Measurements from ENCODE around the gene PXDC1. TPM values are rescaled to one million over a fixed set of nuclear protein-coding genes. Genes with fewer than 3 reads are reported as not detected.

Gene PXDC1
- total and polyA plus RNA-seq, 10 donors, result 17.7 to 51.5 (median 32.0) TPM

DNA sequence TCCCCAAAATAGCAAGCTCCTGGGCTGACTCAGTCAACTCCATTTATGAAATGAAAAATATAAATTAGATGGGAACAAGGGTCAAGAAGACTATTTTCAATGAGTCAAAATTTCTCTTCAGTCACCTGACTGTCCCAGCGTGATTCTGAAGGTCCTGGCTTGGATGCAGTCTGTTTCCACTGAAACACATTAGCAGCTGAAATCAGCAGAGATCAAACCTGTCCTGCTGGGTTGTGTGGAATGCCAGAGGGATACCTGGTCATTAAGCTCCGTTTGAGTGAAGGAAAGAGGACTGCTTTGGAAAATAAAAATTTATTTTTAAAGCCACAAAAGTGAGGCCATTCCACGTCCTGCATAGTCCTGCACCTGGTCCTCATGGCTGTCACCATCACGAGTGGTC, 37.4 kb downstream of the PXDC1 start:
- intact Hi-C loops (cut with DNase I; ENCODE audit: low total_unique reads), result no loop called here
- Histone ChIP-seq H3K4me1 (no peaks in the 10 kb centered on the region), H3K4me3 (no peak overlapping the region), H3K36me3 (no peaks in the 10 kb centered on the region), H3K27ac (no peak overlapping the region), H3K9me3 (peaks cover 0 to 9% (median 4%) of the 10 kb centered on the region in 8 donors), H3K27me3 (replicated peaks in 1 of 7) (no peaks in the 10 kb centered on the region)
- DNase-seq, result no peak
- TF ChIP-seq POLR2A (IDR thresholded peaks at IDR 0.05), result no peak
- TF ChIP-seq CTCF (IDR thresholded peaks at IDR 0.05 in 8 of 11, conservative IDR thresholded peaks at IDR 0.05 in 3 of 11), result no peak
- no peak for TF ChIP-seq POLR2AphosphoS5 (IDR thresholded peaks at IDR 0.05)
- 82 to 88% (median 86%) methylated on average over 4 of the region's 4 CpGs for WGBS, 5 donors

GRCh38 chr6:3712827-3713665, 38.5 kb downstream of the PXDC1 start:
- no peak for DNase-seq
- TF ChIP-seq CTCF (IDR thresholded peaks at IDR 0.05 in 8 of 11, conservative IDR thresholded peaks at IDR 0.05 in 3 of 11), result no peak
- TF ChIP-seq POLR2A (IDR thresholded peaks at IDR 0.05), result no peak
- TF ChIP-seq POLR2AphosphoS5 (IDR thresholded peaks at IDR 0.05), result no peak

GRCh38 chr6:3711776-3712175, 39.7 kb downstream of the PXDC1 start:
- H3K4me1 ChIP-seq, result no peaks in the 10 kb centered on the region
- DNase-seq, result no peak
- H3K36me3 ChIP-seq, result no peaks in the 10 kb centered on the region
- TF ChIP-seq POLR2AphosphoS5 (IDR thresholded peaks at IDR 0.05) (no peak), CTCF (IDR thresholded peaks at IDR 0.05 in 8 of 11, conservative IDR thresholded peaks at IDR 0.05 in 3 of 11) (no peak), POLR2A (IDR thresholded peaks at IDR 0.05) (no peak)
- intact Hi-C loops (cut with DNase I; ENCODE audit: low total_unique reads), result no loop called here
- no peak overlapping the region for H3K27ac ChIP-seq
- no peak overlapping the region for H3K4me3 ChIP-seq
- peaks cover 0 to 9% (median 4%) of the 10 kb centered on the region in 8 donors for H3K9me3 ChIP-seq
- 91 to 97% (median 94%) methylated on average over 6 of the region's 6 CpGs for WGBS, 5 donors
- H3K27me3 ChIP-seq (replicated peaks in 1 of 7), result no peaks in the 10 kb centered on the region

More at GRCh38 chr6:3712827-3713665, 38.5 kb downstream of the PXDC1 start:
- intact Hi-C loops (cut with DNase I; ENCODE audit: low total_unique reads), result no loop called here
- H3K9me3 ChIP-seq, result peaks cover 0 to 9% (median 4%) of the 10 kb centered on the region in 8 donors
- H3K27me3 ChIP-seq (replicated peaks in 1 of 7), result no peaks in the 10 kb centered on the region
- H3K36me3 ChIP-seq, result no peaks in the 10 kb centered on the region
- no peaks in the 10 kb centered on the region for H3K4me1 ChIP-seq
- no peak overlapping the region for H3K27ac ChIP-seq
- 78 to 88% (median 80%) methylated on average over 8 to 9 of the region's 9 CpGs for WGBS, 5 donors
- no peak overlapping the region for H3K4me3 ChIP-seq

DNA sequence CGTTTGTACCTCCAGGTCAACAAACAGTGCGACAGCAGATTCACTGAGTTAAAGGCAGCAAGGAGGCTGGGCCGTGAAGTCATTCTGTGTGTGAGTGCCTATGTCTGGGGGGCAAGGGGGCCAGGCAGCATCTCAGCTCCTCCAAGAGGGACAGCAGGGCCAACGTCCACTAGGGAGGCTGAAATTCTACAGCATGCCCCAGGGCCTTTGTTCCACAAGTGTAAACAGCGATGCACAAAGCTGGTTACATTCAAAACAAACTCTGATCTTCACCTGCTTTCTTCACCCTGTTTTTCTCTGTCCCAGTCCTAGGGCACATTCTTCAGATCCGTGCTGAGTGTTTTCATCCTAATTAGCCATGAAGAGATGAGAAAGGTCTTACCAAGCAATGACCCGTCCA, 41.1 kb downstream of the PXDC1 start:
- H3K4me1 ChIP-seq, result no peaks in the 10 kb centered on the region
- 86 to 92% (median 88%) methylated on average over 7 of the region's 7 CpGs for WGBS, 5 donors
- H3K4me3 ChIP-seq, result no peak overlapping the region
- H3K27me3 ChIP-seq (replicated peaks in 1 of 7), result no peaks in the 10 kb centered on the region
- intact Hi-C loops (cut with DNase I; ENCODE audit: low total_unique reads), result no loop called here
- no peaks in the 10 kb centered on the region for H3K36me3 ChIP-seq
- TF ChIP-seq POLR2AphosphoS5 (IDR thresholded peaks at IDR 0.05), result no peak
- TF ChIP-seq CTCF (IDR thresholded peaks at IDR 0.05 in 8 of 11, conservative IDR thresholded peaks at IDR 0.05 in 3 of 11), result no peak
- TF ChIP-seq POLR2A (IDR thresholded peaks at IDR 0.05), result no peak
- DNase-seq, result no peak
- no peak overlapping the region for H3K27ac ChIP-seq
- peaks cover 0 to 13% (median 4%) of the 10 kb centered on the region in 8 donors for H3K9me3 ChIP-seq
